RPMI7951 (cell line): ENCODE results near the gene GPC6. TPM values are rescaled to one million over a fixed set of nuclear protein-coding genes. Genes with fewer than 3 reads are reported as not detected.
"Not testable (repeated sequence)": the region's sequence is repeated elsewhere in the genome, so short reads cannot be mapped to it uniquely, and the experiment has no call there.

Experiments
- DNase-seq: peaks from one replicate; pipeline ENCODE4 v3.0.0-alpha.2; 2012; ENCODE audit warnings: low read depth
- total RNA-seq: library from RNA; depleted of rRNA; stranded (reverse); fragments of >200 nt; shearing (Covaris generic); gene quantifications from 2 replicates; pipeline ENCODE4 v1.2.3, GENCODE V29; 2014

The GPC6 gene
- total RNA-seq, 1 experiment from 2014 or later, result under 0.01 TPM

GRCh38 chr13:93318534-93319254 is 92.1 kb downstream of the GPC6 start:
- no peak for DNase-seq

- DNase-seq, result no peak
Measured at GRCh38 chr13:93320942-93321341, 94.3 kb downstream of the GPC6 start.

GRCh38 chr13:93323880-93324279 is 97.3 kb downstream of the GPC6 start:
- not testable (repeated sequence) for DNase-seq

- DNase-seq, result no peak
Measured at GRCh38 chr13:93325303-93326233, 99.0 kb downstream of the GPC6 start.

- no peak for DNase-seq
Measured at GRCh38 chr13:93326234-93326811, 99.7 kb downstream of the GPC6 start.

GRCh38 chr13:93328943-93329342 is 102.3 kb downstream of the GPC6 start:
- DNase-seq, result no peak

- no peak for DNase-seq
Measured at GRCh38 chr13:93336728-93337127, 110.1 kb downstream of the GPC6 start.

GRCh38 chr13:93338030-93338429 is 111.4 kb downstream of the GPC6 start:
- DNase-seq, result no peak

- no peak for DNase-seq
Measured at GRCh38 chr13:93338906-93339305, 112.3 kb downstream of the GPC6 start.

GRCh38 chr13:93339550-93339949 is 112.9 kb downstream of the GPC6 start:
- no peak for DNase-seq

GRCh38 chr13:93341517-93341916 is 114.9 kb downstream of the GPC6 start:
- no peak for DNase-seq

GRCh38 chr13:93343097-93343496 is 116.5 kb downstream of the GPC6 start:
- no peak for DNase-seq

GRCh38 chr13:93344048-93344705 is 117.6 kb downstream of the GPC6 start:
- no peak for DNase-seq

- no peak for DNase-seq
Measured at GRCh38 chr13:93345024-93345423, 118.4 kb downstream of the GPC6 start.

GRCh38 chr13:93345770-93346169 is 119.2 kb downstream of the GPC6 start:
- no peak for DNase-seq

- no peak for DNase-seq
Measured at GRCh38 chr13:93352616-93353015, 126.0 kb downstream of the GPC6 start.

GRCh38 chr13:93355094-93355493 is 128.5 kb downstream of the GPC6 start:
- DNase-seq, result no peak

- DNase-seq, result no peak
Measured at GRCh38 chr13:93356469-93356868, 129.9 kb downstream of the GPC6 start.

- DNase-seq, result no peak
Measured at GRCh38 chr13:93360021-93360420, 133.4 kb downstream of the GPC6 start.

- no peak for DNase-seq
Measured at GRCh38 chr13:93361703-93362102, 135.1 kb downstream of the GPC6 start.

- no peak for DNase-seq
Measured at GRCh38 chr13:93364166-93364565, 137.6 kb downstream of the GPC6 start.

GRCh38 chr13:93368296-93368695 is 141.7 kb downstream of the GPC6 start:
- DNase-seq, result no peak
